ENCODE results near the gene DNAI4. TPM values are rescaled to one million over a fixed set of nuclear protein-coding genes. Genes with fewer than 3 reads are reported as not detected.

DNAI4 gene
- total RNA-seq, 1 experiment from 2014 or later, result 3.9 TPM

GRCh38 chr1:66775646-66776045 lies 149.0 kb downstream of the DNAI4 start:
- ChIA-PET POLR2A (no interaction called here), CTCF (interaction anchor here (1.6 kb wide), 1 partner anchor 11 kb away, joined by 4 read pairs; no protein-coding TSS in a partner anchor), RAD21 (ENCODE audit: low non-redundant PET in 1 of 2, low total read pairs in 2 of 2, uncharacterized antibody in 2 of 2, unreplicated experiment in 2 of 2) (no interaction called here)
- H3K9me2 ChIP-seq (ENCODE audit: insufficient read depth), result no peaks in the 10 kb centered on the region
- H2AFZ ChIP-seq (ENCODE audit: low read depth, low read length, poor library complexity, severe bottlenecking), result no peak overlapping the region
- DNase-seq (ENCODE audit: low read depth, low spot score), result no peak
- H3K4me3 ChIP-seq (replicated peaks in 1 of 2; ENCODE audit: low read depth in 1 of 2, low read length in 2 of 2), result no peak overlapping the region
- no peaks in the 10 kb centered on the region for H3K27me3 ChIP-seq (ENCODE audit: insufficient read depth, low read length)
- intact Hi-C loops (cut with micrococcal nuclease), result no loop called here
- ATAC-seq, result no peak
- H3K36me3 ChIP-seq (ENCODE audit: control insufficient read depth in 1 of 2, insufficient read depth in 2 of 2, low read length in 2 of 2), result no peaks in the 10 kb centered on the region
- no peaks in the 10 kb centered on the region for H3K79me2 ChIP-seq (ENCODE audit: insufficient read depth, low read length)
- no TSS peak for BruUV-seq (replicated peaks)
- no peak overlapping the region for H3K4me2 ChIP-seq (ENCODE audit: low read length)
- H4K20me1 ChIP-seq (ENCODE audit: insufficient read depth), result no peaks in the 10 kb centered on the region
- TF ChIP-seq CBX3 (IDR thresholded peaks at IDR 0.05; ENCODE audit: low read depth) (no peak), SIN3A (IDR thresholded peaks at IDR 0.05; ENCODE audit: low read depth) (no peak), ATF3 (IDR thresholded peaks at IDR 0.05) (no peak), ZFX (IDR thresholded peaks at IDR 0.05) (no peak), EZH2phosphoT487 (IDR thresholded peaks at IDR 0.05; ENCODE audit: borderline replicate concordance) (no peak), MAX (IDR thresholded peaks at IDR 0.05) (no peak), CTCF (IDR thresholded peaks at IDR 0.05 in 2 of 3, conservative IDR thresholded peaks at IDR 0.05 in 1 of 3; ENCODE audit: borderline replicate concordance in 1 of 3, insufficient read depth in 1 of 3, low read depth in 2 of 3, low read length in 2 of 3) (no peak), ZNF274 (IDR thresholded peaks at IDR 0.05; ENCODE audit: low read depth, low read length) (no peak), POLR2A (IDR thresholded peaks at IDR 0.05; ENCODE audit: borderline replicate concordance, extremely low read depth, insufficient read depth, insufficient read length) (no peak), ELF1 (IDR thresholded peaks at IDR 0.05; ENCODE audit: borderline replicate concordance, low read depth) (no peak), REST (IDR thresholded peaks at IDR 0.05; ENCODE audit: low read depth) (no peak), SRF (IDR thresholded peaks at IDR 0.05; ENCODE audit: low read depth) (no peak), RAD21 (IDR thresholded peaks at IDR 0.05; ENCODE audit: low read depth) (no peak)
- H3K4me1 ChIP-seq (ENCODE audit: control insufficient read depth in 1 of 2, insufficient read depth in 2 of 2, low read length in 2 of 2), result no peaks in the 10 kb centered on the region
- no peak overlapping the region for H3K27ac ChIP-seq (ENCODE audit: low read depth, low read length)
- no peak overlapping the region for H3K9ac ChIP-seq (ENCODE audit: low read length)
- H3K9me3 ChIP-seq (ENCODE audit: control insufficient read depth in 1 of 2, insufficient read depth in 1 of 2, low read depth in 1 of 2, low read length in 2 of 2), result no peaks in the 10 kb centered on the region
